Non-pigmented ciliary epithelial cell (primary cell): Measurements from ENCODE around the gene AKR7A2.

Experiments
- DNase-seq: peaks from one replicate; pipeline ENCODE4 v3.0.0-alpha.2; 2010; ENCODE audit warnings: low read depth

The AKR7A2 gene

GRCh38 chr1:19325958-19326747 lies 14.2 kb upstream of the AKR7A2 start:
- DNase-seq: no peak

DNA sequence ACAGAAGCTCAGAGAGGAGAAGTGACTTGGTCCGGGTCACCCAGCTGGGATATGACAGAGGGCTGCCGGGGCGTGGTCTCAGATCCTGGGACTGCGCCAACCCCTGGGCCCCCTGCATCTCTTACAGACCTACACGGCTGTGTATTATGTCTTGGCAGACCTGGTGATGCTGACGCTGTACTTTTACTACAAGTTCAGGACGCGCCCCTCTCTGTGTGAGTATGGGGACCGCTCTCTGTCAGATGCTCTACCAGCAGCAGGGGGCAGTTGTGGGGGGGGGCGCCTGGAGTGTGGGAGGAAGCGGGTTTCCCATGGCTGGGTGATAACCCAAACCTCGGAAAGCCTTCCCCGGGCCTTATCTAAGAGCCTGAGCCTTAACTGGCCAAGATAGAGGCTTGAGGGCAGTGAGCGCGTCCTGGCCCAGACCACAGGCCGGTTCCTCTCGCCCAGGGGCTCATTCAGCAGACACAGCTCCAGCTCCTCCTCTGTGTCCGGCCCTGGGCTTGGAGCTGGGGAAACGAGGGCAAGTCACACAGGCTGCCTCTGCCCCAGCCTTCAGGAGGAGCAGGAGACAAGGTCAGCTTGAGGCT lies 13.5 kb upstream of the AKR7A2 start:
- no peak for DNase-seq

GRCh38 chr1:19324665-19324990 lies 12.7 kb upstream of the AKR7A2 start:
- DNase-seq: no peak

DNA sequence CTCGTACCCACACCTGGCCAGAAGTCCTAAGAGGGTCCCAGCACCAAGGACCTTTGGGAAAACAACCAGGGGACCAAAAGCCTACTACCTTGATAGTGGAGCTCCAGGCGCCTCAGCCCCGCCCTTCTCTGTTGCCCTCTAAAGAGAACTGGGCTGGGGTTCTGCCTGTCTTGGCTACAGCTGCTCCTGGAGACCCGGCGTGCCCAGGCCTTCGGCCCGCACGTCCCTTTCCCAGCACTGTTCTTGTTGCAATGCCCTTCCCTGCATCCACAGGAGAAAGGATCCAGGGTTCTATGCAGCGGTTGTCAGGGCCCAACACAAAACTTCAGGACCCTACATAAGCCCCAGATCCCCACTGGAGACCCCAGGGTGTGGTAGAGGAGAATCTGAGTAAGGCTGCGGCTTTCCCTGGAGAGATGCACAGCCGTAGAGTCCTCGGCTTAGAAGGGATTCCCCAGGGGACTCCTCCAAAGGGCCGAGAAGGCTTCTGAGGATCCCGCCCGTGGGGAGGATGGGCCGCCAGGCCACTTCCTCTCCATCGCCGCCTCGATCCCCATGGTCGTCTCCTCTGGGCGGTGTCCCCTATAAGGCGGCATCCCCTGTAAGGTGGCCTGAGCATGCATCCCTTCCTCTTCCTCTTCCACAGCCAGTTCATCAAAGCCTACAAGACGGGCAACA lies 12.2 kb upstream of the AKR7A2 start:
- no peak for DNase-seq

- no peak for DNase-seq
Observed at GRCh38 chr1:19322481-19322880, 10.5 kb upstream of the AKR7A2 start.

GRCh38 chr1:19321071-19321470 lies 9.1 kb upstream of the AKR7A2 start:
- DNase-seq: no peak

GRCh38 chr1:19319196-19319595 lies 7.3 kb upstream of the AKR7A2 start:
- no peak for DNase-seq

DNA sequence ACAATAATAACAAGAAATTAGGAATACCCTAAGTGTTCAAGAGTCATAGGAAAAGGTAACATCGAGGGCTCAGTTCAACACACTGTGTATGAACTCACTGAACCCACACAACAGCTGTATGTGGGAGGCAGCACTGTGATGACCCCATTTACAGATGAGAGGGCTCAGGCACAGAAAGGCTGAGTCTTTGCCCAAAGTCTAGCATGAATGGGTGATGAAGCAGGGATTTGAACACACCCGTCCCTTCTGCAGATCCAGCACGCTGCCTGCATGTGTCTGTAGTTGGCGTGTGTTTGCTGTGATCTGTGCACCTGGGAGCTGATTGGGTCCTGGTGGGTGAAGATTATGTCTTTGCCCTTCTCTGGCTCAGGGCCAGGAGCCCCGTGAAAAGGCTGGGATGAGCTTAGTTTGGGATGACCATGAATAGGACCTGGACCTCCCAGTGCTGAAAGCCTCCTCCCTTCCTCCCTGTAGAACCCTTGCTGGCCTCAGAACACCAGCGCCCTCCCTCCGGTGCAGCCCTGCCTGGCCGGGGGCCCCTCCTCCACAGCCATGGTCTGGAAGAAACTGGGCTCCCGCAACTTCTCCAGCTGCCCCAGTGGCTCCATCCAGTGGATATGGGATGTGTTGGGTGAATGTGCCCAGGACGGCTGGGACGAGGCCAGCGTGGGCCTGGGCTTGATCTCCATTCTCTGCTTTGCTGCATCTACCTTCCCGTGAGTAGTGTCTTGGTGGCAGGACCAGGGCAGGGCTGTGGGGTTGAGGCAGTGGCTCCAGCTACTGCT lies 5.4 kb upstream of the AKR7A2 start:
- DNase-seq: no peak

- DNase-seq: no peak
Observed at GRCh38 chr1:19315378-19316198, 3.6 kb upstream of the AKR7A2 start.

GRCh38 chr1:19313961-19314882 lies 2.3 kb upstream of the AKR7A2 start:
- no peak for DNase-seq

GRCh38 chr1:19313636-19313959 lies 1.7 kb upstream of the AKR7A2 start:
- DNase-seq: no peak

GRCh38 chr1:19312782-19313635 lies 1.1 kb upstream of the AKR7A2 start:
- no peak for DNase-seq

DNA sequence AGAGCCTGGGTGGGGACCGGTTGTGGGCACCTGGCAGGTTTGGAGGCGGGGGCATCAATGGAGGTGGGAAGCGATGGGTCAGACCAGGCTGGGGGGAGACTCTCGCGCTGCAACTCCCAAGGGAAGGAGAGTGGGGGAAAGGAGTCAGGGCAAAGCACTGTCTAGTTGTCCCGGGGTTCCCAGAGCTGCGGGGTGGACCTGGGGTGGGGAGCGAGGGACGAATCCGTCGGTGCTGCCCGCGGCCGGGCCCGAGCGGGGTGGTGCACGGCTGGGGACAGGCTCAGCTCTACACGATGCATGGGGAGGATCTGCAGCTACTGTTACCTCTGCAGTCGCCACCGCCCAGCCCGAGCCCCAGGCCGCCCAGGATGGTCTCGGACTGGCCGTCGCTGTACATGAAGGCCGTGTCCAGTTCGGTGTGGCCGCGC lies 427 bp downstream of the AKR7A2 start:
- no peak for DNase-seq

DNA sequence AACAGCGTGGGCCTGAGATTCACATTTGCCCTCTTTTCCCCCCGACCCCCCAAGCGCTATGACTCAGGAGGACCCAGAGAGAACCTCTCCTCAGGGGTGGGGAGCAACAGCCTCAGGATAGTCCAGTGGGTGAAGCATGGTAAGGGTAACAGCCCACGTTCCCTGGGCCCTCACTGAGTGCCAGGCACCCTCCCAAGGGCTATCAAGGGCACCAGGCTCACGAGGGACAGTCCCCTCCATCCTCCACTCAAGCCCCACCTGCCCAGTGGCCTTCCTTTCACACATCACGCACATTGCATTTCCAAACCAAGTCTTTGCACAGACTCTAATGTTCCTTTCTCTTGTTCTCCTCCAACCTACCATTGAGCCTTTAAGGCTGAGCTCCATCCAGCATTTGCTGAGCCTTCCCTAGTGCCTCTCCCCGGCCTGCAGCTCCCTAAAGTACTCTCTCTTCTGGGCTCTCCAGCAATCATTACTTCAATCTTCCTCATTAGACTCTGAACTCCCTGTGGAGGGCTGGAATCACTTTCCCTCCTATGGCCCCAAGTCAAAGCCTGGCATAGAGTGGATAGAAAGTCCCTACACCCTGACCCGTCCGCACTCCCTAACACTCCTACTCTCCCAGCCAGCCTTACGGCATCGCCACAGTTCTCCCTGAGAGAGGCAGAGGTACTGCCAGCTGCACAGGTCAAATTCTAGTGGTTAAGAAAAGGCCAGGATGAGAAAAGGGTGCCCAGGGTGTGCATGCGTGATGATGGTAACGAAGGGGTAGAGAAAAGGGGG lies 1.0 kb downstream of the AKR7A2 start:
- DNase-seq: no peak

- DNase-seq: no peak
Observed at GRCh38 chr1:19310061-19310460, 1.9 kb downstream of the AKR7A2 start.

- no peak for DNase-seq
Observed at GRCh38 chr1:19309123-19309813, 2.7 kb downstream of the AKR7A2 start.

- no peak for DNase-seq
Observed at GRCh38 chr1:19308509-19308907, 3.4 kb downstream of the AKR7A2 start.

DNA sequence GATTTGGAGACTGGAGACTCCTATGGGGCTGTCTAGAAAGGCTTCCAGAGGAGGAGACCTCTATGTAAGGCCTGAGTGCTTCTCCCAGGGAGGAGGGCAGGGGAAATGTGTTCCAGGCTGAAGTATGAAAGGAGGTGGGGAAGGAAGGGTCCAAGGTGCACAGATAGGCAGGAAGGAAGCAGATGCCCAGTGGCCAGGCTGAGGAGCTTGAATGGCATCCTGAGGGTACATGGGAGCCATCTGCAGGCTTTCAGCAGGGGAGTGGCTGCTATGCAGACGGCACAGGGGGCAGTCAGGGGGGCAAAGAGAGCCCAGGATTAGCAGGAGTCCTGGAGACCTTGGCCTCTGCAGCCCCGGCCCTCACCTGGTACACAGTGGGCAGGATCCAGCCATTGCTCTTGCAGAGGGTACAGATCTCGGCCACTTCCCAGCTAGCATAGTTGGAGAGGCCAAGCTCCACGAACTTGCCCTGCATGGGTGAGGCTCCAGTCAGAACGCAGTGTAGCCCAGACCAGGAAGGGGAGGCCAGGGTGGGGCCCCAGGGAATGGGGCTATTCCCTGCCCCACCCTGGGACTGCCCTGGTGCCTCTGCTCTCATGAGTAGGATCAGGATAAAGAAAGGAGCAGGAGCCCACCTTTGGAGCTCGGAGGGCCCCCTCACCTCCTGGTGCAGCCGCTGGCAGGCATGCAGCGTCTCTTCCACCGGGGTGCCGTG lies 4.0 kb downstream of the AKR7A2 start:
- DNase-seq: no peak
